ENCODE measurements around the gene PANX1.

The PANX1 gene

DNA sequence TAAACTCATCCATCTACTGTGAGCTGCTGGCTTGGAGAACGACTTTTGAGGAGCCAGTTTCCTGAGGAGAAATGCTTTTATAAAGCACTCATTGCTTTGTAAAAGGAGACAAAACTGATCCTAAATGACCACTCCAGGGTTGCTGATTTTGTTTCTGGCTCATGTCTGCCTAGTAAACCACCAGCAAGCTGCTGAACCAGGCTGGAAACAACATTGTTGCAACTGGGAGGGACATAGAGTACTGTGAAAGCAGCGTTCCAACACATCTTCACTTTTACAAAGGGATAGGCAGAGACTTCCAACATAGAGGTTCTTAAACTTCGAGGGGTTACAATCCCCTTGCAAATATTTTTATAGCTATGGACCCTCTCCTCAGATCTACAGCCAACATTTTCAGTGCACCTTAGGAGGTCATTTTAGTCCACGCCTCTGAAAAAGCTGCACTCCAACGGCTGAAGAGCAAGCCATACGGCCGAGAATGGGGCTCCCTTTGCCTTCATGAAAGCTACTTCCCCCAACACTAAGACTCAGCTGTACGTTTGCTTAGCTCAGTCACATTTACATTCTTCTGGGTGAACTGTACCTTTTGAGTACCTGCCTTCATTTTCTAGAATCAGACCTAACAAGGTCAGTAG lies 54.7 kb downstream of the PANX1 start:
- in situ Hi-C loops (cut with HindIII; ENCODE audit: low sequenced_read_pairs) = loop anchor here (10.0 kb wide), 1 partner anchor 269 kb away; no protein-coding TSS in a partner anchor

DNA sequence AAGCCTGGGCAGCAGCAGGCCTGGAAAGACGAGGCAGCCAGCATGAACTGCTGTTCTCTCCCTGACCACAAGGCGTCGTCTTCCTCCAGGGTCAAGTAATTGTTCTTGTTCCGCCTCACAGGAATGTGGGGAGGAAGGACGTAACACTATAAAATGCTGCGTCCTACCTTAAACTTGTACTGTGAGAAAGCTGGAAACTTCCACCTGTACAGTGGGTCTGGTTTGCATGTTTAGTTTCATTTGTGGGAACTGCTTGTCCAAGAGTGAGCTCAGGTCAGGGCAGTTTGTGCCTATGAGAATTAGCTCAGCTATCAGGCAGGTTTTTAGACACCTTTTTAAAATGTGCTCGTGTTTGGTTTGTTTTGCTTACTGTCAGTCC lies 55.2 kb downstream of the PANX1 start:
- in situ Hi-C loops (cut with HindIII; ENCODE audit: low sequenced_read_pairs) = loop anchor here (10.0 kb wide), 1 partner anchor 269 kb away; no protein-coding TSS in a partner anchor

DNA sequence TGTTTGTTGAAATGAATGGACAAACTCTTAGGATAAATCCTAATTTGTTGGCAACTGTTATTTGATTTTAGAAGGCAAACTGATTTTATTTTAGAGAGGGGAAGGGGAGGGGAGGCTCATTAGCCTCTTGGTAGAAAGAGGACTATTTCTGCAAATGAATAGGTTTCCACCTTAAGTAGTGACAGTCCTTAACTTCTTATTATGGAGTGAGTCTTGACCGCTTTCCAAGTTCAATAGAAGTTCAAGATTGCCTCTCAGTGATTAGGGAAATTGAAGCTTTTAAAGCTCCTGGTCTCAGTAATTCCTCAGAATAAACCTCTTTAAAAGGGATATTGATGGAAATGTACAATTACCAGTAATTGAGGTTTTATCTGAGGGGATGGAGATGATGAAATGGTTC lies 55.7 kb downstream of the PANX1 start:
- in situ Hi-C loops (cut with HindIII; ENCODE audit: low sequenced_read_pairs) = loop anchor here (10.0 kb wide), 1 partner anchor 270 kb away; no protein-coding TSS in a partner anchor

DNA sequence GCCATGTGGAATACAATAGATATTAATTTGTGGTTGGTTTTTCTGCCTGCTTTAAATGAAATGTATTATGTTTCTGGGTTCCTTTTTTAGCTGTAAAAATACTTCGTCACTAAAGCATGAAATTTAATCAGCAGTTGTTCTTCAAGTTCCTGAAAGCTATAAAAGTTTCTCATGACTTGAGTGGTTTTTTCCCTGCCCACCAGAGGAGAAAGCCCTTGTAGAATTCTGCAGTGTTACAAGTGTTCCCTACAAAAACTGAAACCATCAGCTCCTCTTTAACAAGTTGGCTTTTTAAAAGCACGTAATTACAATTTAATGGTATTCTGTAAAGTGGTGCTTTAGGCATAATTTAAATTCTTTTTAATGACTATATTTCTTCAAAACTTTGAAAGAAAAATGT lies 56.2 kb downstream of the PANX1 start:
- in situ Hi-C loops (cut with HindIII; ENCODE audit: low sequenced_read_pairs) = loop anchor here (10.0 kb wide), 1 partner anchor 270 kb away; no protein-coding TSS in a partner anchor

DNA sequence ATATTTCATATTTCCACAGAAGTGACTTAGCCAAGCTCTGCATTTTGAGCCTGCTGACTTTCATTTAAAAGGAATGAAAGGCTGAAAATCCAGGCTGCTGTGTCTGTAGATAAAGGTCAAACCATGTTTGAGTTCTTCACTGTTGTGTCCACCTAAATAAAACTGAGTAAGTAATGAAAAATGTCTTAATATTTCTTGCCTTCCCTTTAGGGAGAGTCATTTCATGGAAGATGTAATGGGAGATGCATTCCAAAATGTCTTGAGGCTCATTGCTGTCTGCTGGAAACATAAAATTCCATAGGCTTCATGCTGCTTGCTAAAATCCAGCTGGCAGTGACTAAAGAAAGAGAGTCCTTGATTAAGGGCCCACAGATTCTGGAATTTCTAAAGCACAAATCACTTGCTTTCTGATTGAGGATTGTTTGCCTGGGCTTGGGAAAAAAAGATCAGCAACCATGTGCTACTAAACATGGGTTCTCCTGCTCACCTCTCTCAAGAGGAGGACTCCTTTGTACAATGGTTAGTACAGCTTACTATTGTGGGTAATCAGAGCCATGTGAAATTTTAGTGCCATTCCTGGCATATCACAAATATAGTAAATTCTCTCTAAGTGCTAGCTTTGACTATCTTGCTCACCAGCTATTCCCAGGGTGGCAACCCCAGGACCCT lies 56.9 kb downstream of the PANX1 start:
- in situ Hi-C loops (cut with HindIII; ENCODE audit: low sequenced_read_pairs) = loop anchor here (10.0 kb wide), 1 partner anchor 271 kb away; no protein-coding TSS in a partner anchor

DNA sequence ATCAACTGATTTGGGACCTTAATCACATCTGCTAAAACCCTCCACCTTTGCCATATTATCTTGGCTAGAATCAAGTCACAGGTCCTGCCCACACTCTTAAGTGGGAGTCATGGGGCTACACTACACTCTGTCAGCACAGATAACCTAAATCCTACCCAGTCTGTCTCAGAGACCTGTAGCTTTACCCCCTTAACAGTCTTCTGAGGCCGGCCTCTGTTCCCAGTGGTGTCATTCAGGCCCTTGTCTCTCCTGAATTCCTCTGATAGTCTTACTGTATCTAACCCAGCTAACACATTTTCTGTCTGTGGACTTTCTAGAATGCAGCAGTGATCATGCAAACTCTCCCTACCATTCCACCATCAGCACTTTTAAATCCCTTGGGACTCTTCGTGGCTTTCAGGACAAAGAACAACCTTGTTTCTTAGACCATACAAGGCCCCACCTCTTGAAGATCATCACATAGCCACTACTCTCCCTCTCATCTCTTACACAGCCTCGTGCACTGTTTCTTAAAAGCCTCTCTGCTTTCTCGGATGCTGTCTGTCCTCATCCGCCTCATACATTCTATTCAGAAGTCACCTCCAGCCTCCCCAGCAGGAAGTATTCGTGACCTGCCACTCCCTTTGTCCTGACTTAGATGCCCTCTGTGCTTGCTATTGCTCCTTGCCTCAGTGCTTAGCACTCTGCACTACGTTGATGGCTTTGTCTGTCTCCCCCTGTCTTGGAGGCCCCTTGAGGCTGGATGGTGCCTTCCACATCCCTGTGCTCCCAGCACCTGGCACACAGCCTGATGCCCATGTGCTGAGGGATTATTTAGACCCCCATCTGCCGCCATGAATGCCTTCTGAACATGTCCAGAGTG lies 57.9 kb downstream of the PANX1 start:
- in situ Hi-C loops (cut with HindIII; ENCODE audit: low sequenced_read_pairs) = loop anchor here (10.0 kb wide), 1 partner anchor 272 kb away; no protein-coding TSS in a partner anchor

DNA sequence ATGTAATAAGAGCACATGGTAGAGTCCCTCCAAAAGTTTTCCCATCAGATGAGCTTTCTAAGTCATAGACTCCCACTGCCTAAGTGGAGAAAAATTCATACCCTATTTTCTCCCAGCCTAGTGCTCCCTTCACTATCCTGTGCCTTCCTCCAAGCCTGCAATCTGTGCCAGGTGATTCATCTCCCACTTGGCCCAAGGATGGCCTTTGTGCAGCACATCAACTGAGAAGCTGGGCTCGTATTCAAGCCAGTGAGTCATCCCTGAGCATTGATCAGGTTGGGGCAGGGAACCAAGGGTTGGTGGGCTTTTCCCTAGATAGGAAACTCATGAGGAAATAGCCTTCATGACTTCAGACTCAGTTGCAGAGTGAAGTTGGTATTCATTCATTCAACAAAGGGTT lies 64.6 kb downstream of the PANX1 start:
- in situ Hi-C loops (cut with HindIII; ENCODE audit: low sequenced_read_pairs) = no loop called here

DNA sequence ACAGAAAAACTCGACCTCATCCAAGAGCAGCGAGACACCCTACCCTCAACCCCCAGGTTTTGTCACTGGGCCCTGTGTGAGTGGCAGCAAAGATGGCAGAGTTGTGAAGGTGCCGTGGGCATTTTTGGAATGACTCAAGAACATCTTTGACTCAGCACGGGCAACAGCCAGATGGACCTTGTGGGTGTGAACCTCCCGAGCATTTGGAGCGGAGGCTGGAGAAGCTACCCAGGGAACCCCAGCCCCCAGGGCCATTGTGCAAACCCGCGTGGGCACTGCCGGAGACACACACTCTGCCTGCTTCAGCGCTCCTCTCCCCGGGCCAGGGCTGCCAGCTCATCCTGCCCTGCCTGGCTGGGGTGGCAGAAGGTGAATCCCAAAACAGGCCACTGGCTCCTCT lies 66.1 kb downstream of the PANX1 start:
- in situ Hi-C loops (cut with HindIII; ENCODE audit: low sequenced_read_pairs) = no loop called here

DNA sequence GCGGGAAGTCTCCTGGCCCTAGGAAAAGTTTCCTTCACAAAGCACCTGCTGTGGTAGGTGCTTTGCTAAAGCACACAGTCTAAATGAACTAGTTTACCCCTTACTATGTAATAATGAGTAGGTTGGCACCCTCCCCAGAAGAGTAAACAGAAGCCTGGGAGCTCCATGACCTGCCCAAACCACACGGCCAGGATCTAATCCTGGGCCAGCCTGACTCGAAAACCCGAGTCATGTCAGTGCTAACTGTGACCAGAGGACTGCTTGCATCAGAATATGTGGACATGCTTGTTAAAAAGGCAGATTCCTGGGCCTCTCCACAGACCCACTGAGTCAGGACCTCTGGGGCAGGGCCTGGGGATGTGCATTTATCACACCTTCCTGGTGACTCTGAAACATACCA lies 67.7 kb downstream of the PANX1 start:
- in situ Hi-C loops (cut with HindIII; ENCODE audit: low sequenced_read_pairs) = no loop called here

DNA sequence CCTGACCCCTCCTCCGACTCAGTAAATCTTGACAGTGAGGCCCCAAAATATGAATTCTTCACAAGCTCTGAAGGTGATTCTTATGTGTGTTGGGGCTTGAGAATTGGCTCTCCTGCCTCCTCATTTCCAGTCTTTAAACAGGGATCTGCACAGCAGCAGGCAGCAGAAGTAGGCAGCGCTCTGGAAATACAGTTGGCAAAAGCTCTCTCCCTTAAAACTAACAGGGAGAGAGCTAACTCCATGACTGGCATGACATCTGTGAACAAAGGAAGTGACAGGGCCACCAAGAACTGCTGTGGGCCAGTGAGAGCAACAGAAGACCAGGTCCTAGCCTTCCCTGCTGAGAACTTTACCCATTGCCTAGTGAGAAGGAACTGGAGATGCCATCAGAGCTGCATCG lies 70.1 kb downstream of the PANX1 start:
- in situ Hi-C loops (cut with HindIII; ENCODE audit: low sequenced_read_pairs) = no loop called here

DNA sequence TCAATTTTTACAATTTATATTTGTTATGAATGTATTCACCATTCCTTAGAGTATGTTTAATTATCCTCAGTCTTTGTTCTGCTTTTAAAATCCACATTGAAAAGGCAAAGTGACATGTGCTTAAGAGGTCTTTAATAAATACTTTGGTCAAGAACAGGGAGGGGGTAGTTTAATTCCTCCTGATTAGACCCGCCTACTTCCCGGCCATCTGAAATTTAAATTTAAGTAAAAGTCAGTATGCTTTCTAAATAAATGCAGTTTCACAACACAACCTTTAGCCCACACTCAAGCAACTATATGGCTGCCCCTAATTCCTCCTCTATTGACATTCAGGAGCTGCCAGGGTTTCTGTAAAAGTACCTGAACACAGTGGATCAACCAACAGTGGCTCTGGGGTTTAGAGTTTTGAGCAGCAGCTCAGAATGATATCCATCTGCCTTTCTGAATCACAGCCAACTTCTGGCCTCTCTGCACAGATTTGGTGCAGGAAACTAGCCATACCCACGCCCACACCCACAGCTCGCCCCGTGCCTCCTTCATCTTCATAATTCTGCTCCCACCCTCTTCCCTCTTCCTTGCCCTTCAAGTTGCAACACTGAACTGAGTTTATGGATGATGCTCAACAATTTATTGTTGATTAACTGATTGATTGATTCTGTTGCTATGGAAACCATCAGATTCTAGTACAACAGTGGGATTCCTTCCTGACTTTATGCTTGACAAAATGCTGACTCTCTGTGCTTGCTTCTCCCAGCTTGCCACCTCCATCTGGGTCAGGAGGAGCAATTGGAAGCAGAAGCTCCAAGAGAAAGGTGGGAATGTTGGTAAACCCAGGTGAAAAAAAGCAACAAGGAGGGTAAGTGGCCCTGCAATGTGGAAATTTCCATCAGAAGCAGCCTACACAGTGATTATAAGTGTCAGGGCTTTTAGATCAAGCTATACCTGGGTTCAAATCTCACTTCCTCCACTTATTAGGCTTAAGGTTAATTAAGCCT lies 70.8 kb downstream of the PANX1 start:
- in situ Hi-C loops (cut with HindIII; ENCODE audit: low sequenced_read_pairs) = loop anchor here (10.0 kb wide), 1 partner anchor 245 kb away; no protein-coding TSS in a partner anchor

DNA sequence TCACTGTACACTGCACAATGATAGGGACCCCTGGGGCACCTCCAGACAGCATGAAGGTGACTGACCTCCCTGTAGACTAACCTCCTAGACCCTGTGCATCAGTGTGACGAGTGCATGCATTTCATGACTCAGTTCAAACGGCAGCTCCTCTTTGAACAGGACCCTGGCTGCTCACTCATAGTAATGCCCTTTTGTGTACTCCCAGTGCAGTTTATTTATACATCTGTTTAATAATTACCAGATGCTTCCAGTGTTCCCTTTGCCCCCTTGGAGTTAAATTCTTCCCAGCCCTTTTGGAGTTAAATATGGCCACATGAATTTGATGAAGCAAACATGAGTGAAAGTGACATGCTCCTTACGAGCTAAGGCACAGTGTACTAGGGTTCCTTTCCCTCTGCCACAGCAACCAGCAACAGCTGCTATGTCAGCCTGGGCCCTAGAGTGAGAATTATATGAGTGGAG lies 72.4 kb downstream of the PANX1 start:
- in situ Hi-C loops (cut with HindIII; ENCODE audit: low sequenced_read_pairs) = loop anchor here (10.0 kb wide), 1 partner anchor 244 kb away; no protein-coding TSS in a partner anchor

DNA sequence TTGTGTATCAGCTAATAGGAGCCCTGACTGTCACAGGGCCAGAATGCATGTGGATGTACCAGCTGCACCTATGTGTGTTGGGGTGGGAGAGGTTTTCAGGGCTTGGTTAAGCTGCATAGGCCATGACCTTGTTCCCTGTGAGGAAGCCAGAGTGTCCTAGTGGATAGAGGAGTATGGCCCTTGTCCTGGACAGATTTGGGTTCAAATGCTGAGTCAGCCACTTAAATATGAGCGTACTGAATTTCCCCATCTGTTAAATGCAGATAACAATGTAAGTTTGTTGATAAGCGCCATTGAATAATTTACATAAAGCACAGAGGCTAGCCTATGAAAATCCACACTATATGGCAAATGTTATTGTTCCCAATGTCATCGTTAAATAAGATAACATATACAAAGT lies 74.4 kb downstream of the PANX1 start:
- in situ Hi-C loops (cut with HindIII; ENCODE audit: low sequenced_read_pairs) = loop anchor here (10.0 kb wide), 1 partner anchor 242 kb away; no protein-coding TSS in a partner anchor

DNA sequence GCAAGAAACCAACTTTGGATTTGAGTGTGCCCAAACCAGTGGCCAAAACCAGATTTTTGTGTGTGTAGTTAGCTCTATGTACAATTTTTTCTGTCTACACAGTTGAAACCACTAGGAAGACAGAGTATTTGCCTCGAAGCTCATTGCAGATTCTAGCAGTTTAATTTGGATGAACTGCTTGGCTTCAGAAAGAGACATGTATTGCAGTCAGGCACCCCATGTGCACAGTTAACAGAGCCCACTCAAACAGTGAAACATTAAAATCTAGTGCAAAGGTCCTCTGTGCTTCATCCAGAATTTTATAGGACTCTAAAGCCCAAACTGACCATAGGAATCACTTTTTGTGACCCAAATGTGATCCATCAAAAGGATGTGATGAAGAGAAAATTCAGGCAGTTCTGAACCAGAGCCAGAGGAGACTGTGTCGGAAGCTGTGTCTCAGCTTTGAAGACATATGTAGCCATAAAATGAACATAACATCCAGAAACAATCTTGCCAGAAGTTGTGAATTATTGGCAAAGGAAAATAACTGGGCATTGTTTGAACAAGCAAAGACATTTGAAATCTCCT lies 82.7 kb downstream of the PANX1 start:
- in situ Hi-C loops (cut with HindIII; ENCODE audit: low sequenced_read_pairs) = no loop called here

DNA sequence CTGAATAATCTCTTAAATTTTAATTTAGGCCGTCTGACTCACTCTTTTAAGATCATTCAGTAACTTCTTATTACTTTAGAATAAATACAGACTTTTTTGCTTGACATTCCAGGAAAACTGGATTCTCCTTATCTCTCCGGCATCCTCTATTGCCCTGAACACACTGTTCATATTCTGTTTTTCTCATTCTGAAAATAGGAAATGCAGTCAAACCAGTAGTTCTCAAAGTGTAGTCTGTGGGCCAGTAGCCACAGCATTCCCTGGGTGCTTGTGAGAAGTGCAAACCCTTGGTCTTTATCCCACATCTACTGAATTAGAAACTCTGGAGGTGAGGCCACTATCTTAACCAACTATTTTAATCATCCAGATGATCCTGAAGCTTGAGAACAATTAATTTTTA lies 84.3 kb downstream of the PANX1 start:
- in situ Hi-C loops (cut with HindIII; ENCODE audit: low sequenced_read_pairs) = no loop called here

DNA sequence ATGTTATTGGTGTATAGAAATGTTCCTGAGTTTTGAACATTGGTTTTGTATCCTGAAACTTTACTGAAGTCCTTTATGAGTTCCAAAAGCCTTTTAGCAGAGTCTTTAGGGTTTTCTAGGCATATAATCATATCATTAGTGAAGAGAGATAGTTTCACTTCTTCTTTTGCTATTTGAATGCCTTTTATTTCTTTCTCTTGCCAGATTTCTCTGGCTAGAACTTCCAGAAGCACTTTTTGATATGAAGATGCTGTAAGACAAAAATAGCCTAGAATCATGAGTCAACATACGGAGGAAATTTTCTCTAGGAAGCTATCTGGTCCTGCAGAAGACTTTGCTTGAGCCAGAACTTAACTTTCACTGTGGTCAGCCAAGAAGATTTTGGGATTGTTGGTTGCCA lies 89.1 kb downstream of the PANX1 start:
- in situ Hi-C loops (cut with HindIII; ENCODE audit: low sequenced_read_pairs) = no loop called here

DNA sequence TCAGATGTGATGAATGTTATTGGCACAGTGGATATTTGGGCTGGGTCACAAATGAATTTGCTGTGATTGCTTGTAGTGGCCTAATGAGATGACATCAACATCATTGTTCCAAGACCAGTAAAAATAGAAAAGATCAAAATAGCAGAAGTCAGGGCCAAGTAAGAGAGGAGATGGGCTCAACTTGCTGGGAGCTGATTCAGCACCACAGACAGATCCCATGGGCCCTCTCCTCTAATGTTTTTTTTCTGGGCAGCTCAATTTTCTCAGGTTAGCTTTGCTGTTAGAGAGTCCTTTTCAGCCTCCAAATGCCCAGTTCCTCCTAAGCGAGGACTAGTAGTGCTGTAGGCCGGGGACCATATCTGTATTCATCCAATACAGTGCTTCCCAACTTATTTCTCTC lies 89.7 kb downstream of the PANX1 start:
- in situ Hi-C loops (cut with HindIII; ENCODE audit: low sequenced_read_pairs) = no loop called here

DNA sequence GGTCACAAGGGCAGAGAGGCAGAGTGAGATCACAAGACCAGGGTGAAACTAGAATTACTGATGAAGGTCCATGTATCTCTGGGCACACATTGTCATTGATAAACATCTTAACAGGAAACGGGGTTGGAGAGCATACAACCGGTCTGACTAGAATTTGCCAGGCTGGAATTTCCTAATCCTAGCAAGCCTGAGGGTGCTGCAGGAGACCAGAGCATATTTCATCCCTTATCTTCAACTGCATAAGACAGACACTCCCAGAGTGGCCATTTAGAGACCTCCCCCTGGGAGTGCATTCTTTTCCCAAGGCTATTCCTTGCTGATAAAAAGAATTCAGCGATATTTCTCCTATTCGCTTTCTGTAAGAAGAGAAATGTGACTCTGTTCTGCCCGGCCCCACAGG lies 91.1 kb downstream of the PANX1 start:
- in situ Hi-C loops (cut with HindIII; ENCODE audit: low sequenced_read_pairs) = loop anchor here (10.0 kb wide), 1 partner anchor 65 kb away; no protein-coding TSS in a partner anchor

DNA sequence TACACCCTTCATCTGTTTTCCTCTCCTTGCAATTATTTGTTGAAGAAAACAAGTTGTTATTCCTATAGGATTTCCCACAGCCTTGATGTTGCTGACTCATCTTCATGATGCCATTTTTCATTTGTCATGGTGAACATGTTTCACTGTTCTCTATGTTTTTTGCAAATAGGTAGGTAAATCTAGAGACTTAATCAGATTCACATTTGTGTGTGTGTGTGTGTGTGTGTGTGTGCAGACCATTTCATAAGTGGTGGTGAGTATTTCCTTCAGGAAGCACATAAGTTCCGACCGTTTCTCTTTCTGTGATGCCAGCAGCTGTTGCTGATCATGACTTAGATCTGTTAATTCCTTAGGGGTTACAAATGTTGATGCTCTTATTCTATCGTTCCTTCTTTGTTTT lies 95.4 kb downstream of the PANX1 start:
- in situ Hi-C loops (cut with HindIII; ENCODE audit: low sequenced_read_pairs) = loop anchor here (10.0 kb wide), 1 partner anchor 61 kb away; no protein-coding TSS in a partner anchor

Measured in endothelial cell of hepatic sinusoid (primary cell).